K562 (cell line): Measurements from ENCODE around the gene PNMA6F. TPM values are rescaled to one million over a fixed set of nuclear protein-coding genes. Genes with fewer than 3 reads are reported as not detected.

Experiments used
- NONO ChIP-seq, 2 experiments: fragments of 200-400 bp in 1 of 2; fragments of 450-650 bp in 1 of 2; formaldehyde crosslinking in 1 of 2; IDR thresholded peaks; 2 replicates each; pipeline ENCODE4 v1.6.1; 2017; ENCODE audit warnings: low read depth in 2 of 2, mild to moderate bottlenecking in 2 of 2, moderate library complexity in 2 of 2, low read length in 1 of 2
- PHF8 ChIP-seq: fragments of 200-600 bp; sonication (generic); IDR thresholded peaks from 2 replicates; pipeline ENCODE4 v1.6.1; 2012; ENCODE audit warnings: mixed run types, mild to moderate bottlenecking, inconsistent platforms, low read length, moderate library complexity, borderline replicate concordance
- POLR2G ChIP-seq: fragments of 200-400 bp; formaldehyde crosslinking; IDR thresholded peaks from 2 replicates; pipeline ENCODE4 v1.6.1; 2017; ENCODE audit warnings: low read depth, mild to moderate bottlenecking, antibody characterized with exemption, low read length, moderate library complexity
- POLR3G ChIP-seq: IDR thresholded peaks from 2 replicates; pipeline ENCODE4 v1.6.1; 2011; ENCODE audit not compliant: insufficient read length, insufficient replicate concordance; ENCODE audit errors: extremely low read depth
- RB1 ChIP-seq: fragments of 450-650 bp; IDR thresholded peaks from 2 replicates; pipeline ENCODE4 v1.6.1; 2017; ENCODE audit warnings: low read depth, mild to moderate bottlenecking
- RBBP5 ChIP-seq: fragments of 200-600 bp; sonication (generic); IDR thresholded peaks from 2 replicates; pipeline ENCODE4 v1.6.1; 2012; ENCODE audit warnings: borderline replicate concordance, mild to moderate bottlenecking, low read length, control low read depth, inconsistent platforms; ENCODE audit not compliant: insufficient read depth, poor library complexity, severe bottlenecking
- RBM25 ChIP-seq: fragments of 200-400 bp; formaldehyde crosslinking; IDR thresholded peaks from 2 replicates; pipeline ENCODE4 v1.6.1; 2018; ENCODE audit warnings: low read length, low read depth, moderate library complexity; ENCODE audit not compliant: severe bottlenecking
- SIN3A ChIP-seq, 2 experiments: fragments of 150-350 bp in 1 of 2; IDR thresholded peaks; 2 replicates each; pipeline ENCODE4 v1.6.1; 2011 to 2016; ENCODE audit warnings: borderline replicate concordance in 2 of 2, low read depth in 2 of 2, low read length in 2 of 2, mild to moderate bottlenecking in 2 of 2, moderate library complexity in 2 of 2; ENCODE audit not compliant: control insufficient read depth in 1 of 2
- SMARCA5 ChIP-seq: fragments of 450-650 bp; IDR thresholded peaks from 2 replicates; pipeline ENCODE4 v1.6.1; 2016
- TAF1 ChIP-seq: IDR thresholded peaks from 2 replicates; pipeline ENCODE4 v1.6.1; 2011; ENCODE audit warnings: mild to moderate bottlenecking, low read length, moderate library complexity; ENCODE audit not compliant: insufficient read depth, control insufficient read depth, severe bottlenecking; ENCODE audit errors: extremely low read depth
- TAF9B ChIP-seq: fragments of 450-650 bp; IDR thresholded peaks from 2 replicates; pipeline ENCODE4 v1.6.1; 2018; ENCODE audit warnings: mild to moderate bottlenecking; ENCODE audit not compliant: partially characterized antibody
- ZFX ChIP-seq: sonication (generic); formaldehyde crosslinking; IDR thresholded peaks from 2 replicates; pipeline ENCODE4 v1.8.0; 2022; ENCODE audit warnings: mild to moderate bottlenecking, missing genetic modification reagents, moderate library complexity
- ZNF175 ChIP-seq: fragments of 200-800 bp; sonication (Bioruptor generic); IDR thresholded peaks from 2 replicates; pipeline ENCODE4 v1.6.1; 2016; ENCODE audit warnings: low read depth, mild to moderate bottlenecking, missing genetic modification characterization, missing compliant biosample characterization
- ZNF24 ChIP-seq: fragments of 450-650 bp; IDR thresholded peaks from 2 replicates; pipeline ENCODE4 v1.6.1; 2016
- polyA plus RNA-seq, 8 experiments: library from polyadenylated mRNA; depleted of rRNA in 4 of 8; stranded (reverse) in 5 of 8; unstranded in 3 of 8; fragments of >200 nt; fragmentation: Nextera tagmentation in 2 of 8; fragmentation: Illumina TruSeq in 1 of 8; extraction: Ambion mirVana in 2 of 8; extraction: Trizol in 1 of 8; gene quantifications; 2 replicates each; pipeline versions ENCODE4 v1.2.1 to v1.2.3, GENCODE V29; 2011 to 2014; ENCODE audit warnings: inconsistent platforms in 1 of 8, missing spikeins in 1 of 8
- total RNA-seq, 7 experiments: library from RNA; depleted of rRNA in 6 of 7; stranded (reverse); fragments of >200 nt in 6 of 7; fragmentation: Illumina TruSeq in 2 of 7; extraction: Trizol in 2 of 7; gene quantifications; 2 replicates each; pipeline versions ENCODE4 v1.2.1 to v1.2.3, GENCODE V29; 2011 to 2021; ENCODE audit warnings: low replicate concordance in 1 of 7
- TF ChIP-seq, protein P1 (sequence below): fragments of 450-650 bp; formaldehyde crosslinking; IDR thresholded peaks from 2 replicates; pipeline ENCODE4 v1.4.0; 2022; ENCODE audit warnings: missing genetic modification characterization
- TF ChIP-seq, protein P2 (sequence below), 3 experiments: fragments of 200-800 bp in 1 of 3; fragments of 250-450 bp in 1 of 3; fragments of 450-650 bp in 1 of 3; sonication (Bioruptor Pico) in 1 of 3; sonication (Bioruptor generic) in 1 of 3; formaldehyde crosslinking in 1 of 3; IDR thresholded peaks; 2 replicates each; pipeline versions ENCODE4 v1.6.1 to v1.8.0; 2016 to 2022; ENCODE audit warnings: mild to moderate bottlenecking in 2 of 3, missing genetic modification characterization in 2 of 3, missing compliant biosample characterization in 1 of 3, moderate library complexity in 1 of 3

PNMA6F gene
- total and polyA plus RNA-seq, 9 of the 15 experiments (the other 6 are each of a cell fraction or from before 2014, with no cell fraction given), result not detected

DNA sequence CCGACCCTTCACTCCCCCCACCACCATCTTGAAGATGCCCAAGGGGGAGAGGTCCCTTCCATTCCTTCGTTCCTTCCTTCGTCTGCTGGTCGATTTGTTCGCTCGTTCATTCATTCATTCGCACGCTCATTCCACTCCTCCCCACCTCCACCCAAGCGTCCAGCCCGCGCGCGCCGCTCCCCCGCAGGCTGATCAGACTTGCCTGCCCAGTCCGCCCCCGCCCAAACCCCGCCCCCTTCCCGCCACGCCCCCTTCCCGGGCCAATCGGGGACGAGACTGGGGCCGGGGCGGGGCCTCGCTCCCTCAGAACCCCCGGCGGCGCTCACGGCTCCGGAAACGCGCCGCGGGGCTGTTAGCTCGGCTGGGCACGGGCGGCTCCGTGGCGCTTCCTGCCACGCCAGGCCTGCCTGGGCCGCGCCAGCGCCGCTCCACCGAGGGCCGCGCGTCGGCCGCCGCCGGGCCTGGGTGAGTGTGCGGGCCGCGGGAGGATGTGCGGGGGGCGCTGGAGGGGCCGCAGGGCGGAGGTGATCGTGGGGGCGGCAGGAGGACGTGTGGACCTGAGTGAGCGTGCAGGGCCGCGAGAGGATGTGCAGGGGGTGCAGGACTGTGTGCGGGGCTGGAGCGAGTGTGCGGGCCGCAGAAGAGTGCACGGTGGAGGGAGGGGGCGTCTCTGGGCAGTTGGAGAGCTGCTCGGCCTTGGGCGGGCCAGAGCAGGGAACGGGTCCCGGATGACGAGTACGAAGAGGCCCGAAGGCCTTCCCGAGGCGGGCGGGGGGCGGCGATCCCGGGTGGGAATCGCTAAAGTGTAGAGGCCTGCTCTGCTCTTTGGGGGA is 12.5 kb upstream of the PNMA6F start, which contains the start of gene ZNF275 (continued):
- TF ChIP-seq, protein P1, sequence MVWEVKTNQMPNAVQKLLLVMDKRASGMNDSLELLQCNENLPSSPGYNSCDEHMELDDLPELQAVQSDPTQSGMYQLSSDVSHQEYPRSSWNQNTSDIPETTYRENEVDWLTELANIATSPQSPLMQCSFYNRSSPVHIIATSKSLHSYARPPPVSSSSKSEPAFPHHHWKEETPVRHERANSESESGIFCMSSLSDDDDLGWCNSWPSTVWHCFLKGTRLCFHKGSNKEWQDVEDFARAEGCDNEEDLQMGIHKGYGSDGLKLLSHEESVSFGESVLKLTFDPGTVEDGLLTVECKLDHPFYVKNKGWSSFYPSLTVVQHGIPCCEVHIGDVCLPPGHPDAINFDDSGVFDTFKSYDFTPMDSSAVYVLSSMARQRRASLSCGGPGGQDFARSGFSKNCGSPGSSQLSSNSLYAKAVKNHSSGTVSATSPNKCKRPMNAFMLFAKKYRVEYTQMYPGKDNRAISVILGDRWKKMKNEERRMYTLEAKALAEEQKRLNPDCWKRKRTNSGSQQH (CRISPR knock-in tag), result 0 out of 2 replicates have a peak, but pooled peaks have one; percentile 49
- TF ChIP-seq ZNF175 (CRISPR knock-in tag), result no peak
- TF ChIP-seq ZNF24, result peak; percentile 98
- TF ChIP-seq ZFX (CRISPR knock-in tag), result peak; percentile 81
- TF ChIP-seq RBM25, result peak; percentile 28
- TF ChIP-seq POLR2G, result peak; percentile 91
- 0 out of 2 replicates have a peak, but pooled peaks have one; percentile 41 for TF ChIP-seq RB1
- TF ChIP-seq SIN3A (IDR thresholded peaks at IDR 0.05; ENCODE audit: borderline replicate concordance in 2 of 2, control insufficient read depth in 1 of 2, low read depth in 2 of 2, low read length in 2 of 2), result peak in 1 of 2 experiments; percentile 50; a peak in 1 of 4 replicates
- no peak for TF ChIP-seq SMARCA5
- TF ChIP-seq, protein P2, sequence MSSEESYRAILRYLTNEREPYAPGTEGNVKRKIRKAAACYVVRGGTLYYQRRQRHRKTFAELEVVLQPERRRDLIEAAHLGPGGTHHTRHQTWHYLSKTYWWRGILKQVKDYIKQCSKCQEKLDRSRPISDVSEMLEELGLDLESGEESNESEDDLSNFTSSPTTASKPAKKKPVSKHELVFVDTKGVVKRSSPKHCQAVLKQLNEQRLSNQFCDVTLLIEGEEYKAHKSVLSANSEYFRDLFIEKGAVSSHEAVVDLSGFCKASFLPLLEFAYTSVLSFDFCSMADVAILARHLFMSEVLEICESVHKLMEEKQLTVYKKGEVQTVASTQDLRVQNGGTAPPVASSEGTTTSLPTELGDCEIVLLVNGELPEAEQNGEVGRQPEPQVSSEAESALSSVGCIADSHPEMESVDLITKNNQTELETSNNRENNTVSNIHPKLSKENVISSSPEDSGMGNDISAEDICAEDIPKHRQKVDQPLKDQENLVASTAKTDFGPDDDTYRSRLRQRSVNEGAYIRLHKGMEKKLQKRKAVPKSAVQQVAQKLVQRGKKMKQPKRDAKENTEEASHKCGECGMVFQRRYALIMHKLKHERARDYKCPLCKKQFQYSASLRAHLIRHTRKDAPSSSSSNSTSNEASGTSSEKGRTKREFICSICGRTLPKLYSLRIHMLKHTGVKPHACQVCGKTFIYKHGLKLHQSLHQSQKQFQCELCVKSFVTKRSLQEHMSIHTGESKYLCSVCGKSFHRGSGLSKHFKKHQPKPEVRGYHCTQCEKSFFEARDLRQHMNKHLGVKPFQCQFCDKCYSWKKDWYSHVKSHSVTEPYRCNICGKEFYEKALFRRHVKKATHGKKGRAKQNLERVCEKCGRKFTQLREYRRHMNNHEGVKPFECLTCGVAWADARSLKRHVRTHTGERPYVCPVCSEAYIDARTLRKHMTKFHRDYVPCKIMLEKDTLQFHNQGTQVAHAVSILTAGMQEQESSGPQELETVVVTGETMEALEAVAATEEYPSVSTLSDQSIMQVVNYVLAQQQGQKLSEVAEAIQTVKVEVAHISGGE (CRISPR knock-in tag; IDR thresholded peaks at IDR 0.05), result peak in 2 of 3 experiments; percentile 39 to 86; a peak in 2 of 6 replicates
- TF ChIP-seq NONO (IDR thresholded peaks at IDR 0.05; ENCODE audit: low read depth in 2 of 2, low read length in 1 of 2), result peak; percentile 72 to 77; a peak in 3 of 4 replicates
- no peak for TF ChIP-seq TAF9B
- peak; percentile 83; the same call in 1 of the 2 replicates for TF ChIP-seq PHF8
- TF ChIP-seq RBBP5, result peak; percentile 72
- TF ChIP-seq TAF1, result peak; percentile 75
- no peak for TF ChIP-seq POLR3G
